ENCODE results near the gene KCNG2. TPM values are rescaled to one million over a fixed set of nuclear protein-coding genes. Genes with fewer than 3 reads are reported as not detected.

KCNG2 gene
- total RNA-seq, 1 experiment from 2014 or later, result not detected

GRCh38 chr18:79906706-79907105 is 109.0 kb downstream of the KCNG2 start:
- POLR2A ChIA-PET, result no interaction called here
- no peak overlapping the region for H3K27ac Mint-ChIP-seq (ENCODE audit: unreplicated experiment)
- Histone ChIP-seq H3K27me3 (replicated peaks; ENCODE audit: control insufficient read depth, insufficient read depth, low read length) (no peaks in the 10 kb centered on the region), H3K9me3 (no peaks in the 10 kb centered on the region), H3K4me1 (no peaks in the 10 kb centered on the region), H3K4me3 (ENCODE audit: low read depth, low read length) (no peak overlapping the region), H3K36me3 (ENCODE audit: control insufficient read depth, insufficient read depth, low read length) (no peaks in the 10 kb centered on the region)
- no peak for TF ChIP-seq CTCF (IDR thresholded peaks at IDR 0.05; ENCODE audit: insufficient read depth in 1 of 2, low read depth in 1 of 2, low read length in 1 of 2, severe bottlenecking in 1 of 2, unreplicated experiment in 1 of 2)
- peaks cover 13% of the 10 kb centered on the region for H3K36me3 Mint-ChIP-seq (ENCODE audit: insufficient read depth, unreplicated experiment)
- H3K9me3 Mint-ChIP-seq (ENCODE audit: unreplicated experiment), result peaks cover 7% of the 10 kb centered on the region
- no TSS peak for BruUV-seq (replicated peaks)
- intact Hi-C loops (cut with micrococcal nuclease; ENCODE audit: unreplicated experiment), result no loop called here
- no peaks in the 10 kb centered on the region for H3K27me3 Mint-ChIP-seq (ENCODE audit: insufficient read depth, unreplicated experiment)
- no peak overlapping the region for H3K4me3 Mint-ChIP-seq (ENCODE audit: unreplicated experiment)
- CTCF ChIA-PET, result no interaction called here
- no peak for DNase-seq
- no peaks in the 10 kb centered on the region for H3K4me1 Mint-ChIP-seq (ENCODE audit: low read depth, unreplicated experiment)

GRCh38 chr18:79910563-79911343 is 113.0 kb downstream of the KCNG2 start:
- Mint-ChIP-seq H3K9me3 (ENCODE audit: unreplicated experiment) (peaks cover 7% of the 10 kb centered on the region), H3K27ac (ENCODE audit: unreplicated experiment) (no peak overlapping the region), H3K4me3 (ENCODE audit: unreplicated experiment) (no peak overlapping the region), H3K27me3 (ENCODE audit: insufficient read depth, unreplicated experiment) (no peaks in the 10 kb centered on the region), H3K4me1 (ENCODE audit: low read depth, unreplicated experiment) (no peaks in the 10 kb centered on the region), H3K36me3 (ENCODE audit: insufficient read depth, unreplicated experiment) (peaks cover 11% of the 10 kb centered on the region)
- POLR2A ChIA-PET, result no interaction called here
- H3K4me1 ChIP-seq, result no peaks in the 10 kb centered on the region
- no peaks in the 10 kb centered on the region for H3K36me3 ChIP-seq (ENCODE audit: control insufficient read depth, insufficient read depth, low read length)
- no peaks in the 10 kb centered on the region for H3K27me3 ChIP-seq (replicated peaks; ENCODE audit: control insufficient read depth, insufficient read depth, low read length)
- no peak for DNase-seq
- TF ChIP-seq CTCF (IDR thresholded peaks at IDR 0.05; ENCODE audit: insufficient read depth in 1 of 2, low read depth in 1 of 2, low read length in 1 of 2, severe bottlenecking in 1 of 2, unreplicated experiment in 1 of 2), result no peak
- BruUV-seq (replicated peaks), result no TSS peak
- intact Hi-C loops (cut with micrococcal nuclease; ENCODE audit: unreplicated experiment), result no loop called here
- H3K9me3 ChIP-seq, result no peaks in the 10 kb centered on the region
- no peak overlapping the region for H3K4me3 ChIP-seq (ENCODE audit: low read depth, low read length)
- CTCF ChIA-PET, result no interaction called here

- no peak for TF ChIP-seq CTCF (IDR thresholded peaks at IDR 0.05; ENCODE audit: insufficient read depth in 1 of 2, low read depth in 1 of 2, low read length in 1 of 2, severe bottlenecking in 1 of 2, unreplicated experiment in 1 of 2)
- no TSS peak for BruUV-seq (replicated peaks)
- Histone ChIP-seq H3K36me3 (ENCODE audit: control insufficient read depth, insufficient read depth, low read length) (no peaks in the 10 kb centered on the region), H3K9me3 (no peaks in the 10 kb centered on the region), H3K4me1 (no peaks in the 10 kb centered on the region), H3K27me3 (replicated peaks; ENCODE audit: control insufficient read depth, insufficient read depth, low read length) (no peaks in the 10 kb centered on the region), H3K4me3 (ENCODE audit: low read depth, low read length) (no peak overlapping the region)
- H3K27ac Mint-ChIP-seq (ENCODE audit: unreplicated experiment), result no peak overlapping the region
- intact Hi-C loops (cut with micrococcal nuclease; ENCODE audit: unreplicated experiment), result no loop called here
- H3K27me3 Mint-ChIP-seq (ENCODE audit: insufficient read depth, unreplicated experiment), result no peaks in the 10 kb centered on the region
- POLR2A ChIA-PET, result no interaction called here
- H3K36me3 Mint-ChIP-seq (ENCODE audit: insufficient read depth, unreplicated experiment), result peaks cover 7% of the 10 kb centered on the region
- no peaks in the 10 kb centered on the region for H3K4me1 Mint-ChIP-seq (ENCODE audit: low read depth, unreplicated experiment)
- CTCF ChIA-PET, result no interaction called here
- no peak overlapping the region for H3K4me3 Mint-ChIP-seq (ENCODE audit: unreplicated experiment)
- DNase-seq, result no peak
- H3K9me3 Mint-ChIP-seq (ENCODE audit: unreplicated experiment), result peaks cover 7% of the 10 kb centered on the region
These were observed 113.9 kb downstream of the KCNG2 start for GRCh38 chr18:79911344-79912270.
